Hematopoietic multipotent progenitor cell treated with erythropoietin and hydrocortisone succinate and interleukin-3 and kit ligand, for 15 days (in vitro differentiated cells): ENCODE measurements around the gene CBLIF.
"Not testable (repeated sequence)": the region's sequence is repeated elsewhere in the genome, so short reads cannot be mapped to it uniquely, and the experiment has no call there.

Source experiments
- DNase-seq: peaks from one replicate; pipeline ENCODE4 v3.0.0-alpha.2; 2015; ENCODE audit warnings: low spot score

CBLIF gene

DNA sequence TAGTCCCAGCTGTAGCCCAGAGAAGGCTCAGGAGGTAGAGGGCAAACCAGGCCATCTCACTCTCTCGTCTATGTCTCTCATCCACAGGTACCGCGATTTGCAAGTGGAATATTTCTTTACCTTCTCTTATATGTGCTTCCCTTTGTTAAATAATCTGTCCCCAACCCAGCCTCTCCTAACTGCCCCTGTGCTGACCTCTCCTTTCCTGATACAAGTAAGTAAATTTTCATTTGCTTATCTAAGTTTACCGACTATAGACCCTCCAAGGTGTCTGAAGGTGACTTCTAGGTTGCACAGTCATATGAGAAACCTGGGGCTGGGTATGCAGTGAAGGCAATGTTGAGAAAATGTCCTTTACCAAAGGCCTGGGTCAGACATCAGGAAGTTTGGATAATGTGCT is at the start of gene CBLIF:
Gene CBLIF (minus strand): TSS at position 101 of the 400 bp plus-strand sequence. CDS start 46 bp downstream, at position 55.
- DNase-seq: no peak

- no peak for DNase-seq
These were observed 49.3 kb upstream of the CBLIF start for GRCh38 chr11:59894616-59895015.

- no peak for DNase-seq
These were observed 46.5 kb upstream of the CBLIF start for GRCh38 chr11:59891781-59892181.

GRCh38 chr11:59887156-59887555 is 41.9 kb upstream of the CBLIF start:
- not testable (repeated sequence) for DNase-seq

DNA sequence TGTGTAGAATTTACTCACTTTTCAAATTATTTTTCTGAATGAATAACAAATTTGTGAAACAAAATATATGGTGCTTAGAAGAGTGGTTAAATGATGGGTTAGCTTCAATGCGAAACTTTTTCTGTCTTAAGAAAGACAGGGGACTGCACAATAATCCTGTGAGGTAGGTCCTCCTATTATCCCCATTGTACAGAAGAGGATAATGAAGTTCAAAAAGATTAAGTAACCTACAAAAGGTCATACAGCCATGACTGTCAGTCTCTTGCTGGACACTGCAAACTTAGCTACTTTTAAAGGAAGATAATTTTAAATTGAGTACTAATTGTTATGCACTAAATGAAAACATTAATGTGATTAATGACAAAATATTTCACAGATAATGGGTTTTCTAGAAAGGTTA is 38.3 kb upstream of the CBLIF start:
- no peak for DNase-seq

DNA sequence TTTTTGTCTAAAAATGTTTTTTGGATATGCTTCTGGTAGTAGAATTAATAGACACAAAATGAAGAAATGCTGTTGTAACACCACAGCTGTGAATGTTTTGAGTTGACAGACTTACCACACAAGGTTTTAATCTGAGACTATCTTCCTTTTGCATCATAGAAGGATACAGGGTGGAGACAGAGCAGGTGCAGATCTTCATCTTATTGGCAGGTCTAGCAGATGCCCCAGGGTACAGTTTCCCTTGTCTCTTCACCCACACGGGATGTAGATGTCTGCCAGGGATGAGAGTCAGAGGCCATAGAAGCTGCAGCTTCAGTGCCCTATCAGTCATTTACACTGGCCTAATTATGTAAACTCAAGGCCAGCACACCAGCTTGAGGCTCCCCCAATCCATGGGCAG is 34.3 kb upstream of the CBLIF start:
- no peak for DNase-seq

GRCh38 chr11:59878575-59878974 is 33.3 kb upstream of the CBLIF start, which contains the start of gene OOSP3:
OOSP3 (plus strand) TSS chr11:59878782; CDS start chr11:59878809, 27 bp downstream.
- DNase-seq: no peak

DNA sequence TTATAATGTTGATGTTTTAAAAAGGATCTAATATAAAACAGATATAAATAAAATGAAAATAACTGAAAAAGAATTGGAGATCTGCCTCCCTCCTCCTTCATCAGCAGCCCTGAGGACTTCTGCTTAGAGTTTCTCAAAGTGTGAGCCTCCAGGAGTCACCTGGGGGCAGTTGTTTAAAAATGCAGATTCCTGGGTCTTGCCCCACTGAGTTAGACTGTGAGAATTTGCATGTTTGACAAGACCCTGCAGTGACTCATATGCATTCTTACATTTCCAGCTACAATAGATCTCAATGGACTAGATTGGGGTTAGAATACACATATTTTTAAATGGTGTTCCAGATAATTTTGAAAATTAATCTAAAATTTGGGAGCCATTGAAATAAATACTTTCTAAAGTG is 32.5 kb upstream of the CBLIF start:
- no peak for DNase-seq

DNA sequence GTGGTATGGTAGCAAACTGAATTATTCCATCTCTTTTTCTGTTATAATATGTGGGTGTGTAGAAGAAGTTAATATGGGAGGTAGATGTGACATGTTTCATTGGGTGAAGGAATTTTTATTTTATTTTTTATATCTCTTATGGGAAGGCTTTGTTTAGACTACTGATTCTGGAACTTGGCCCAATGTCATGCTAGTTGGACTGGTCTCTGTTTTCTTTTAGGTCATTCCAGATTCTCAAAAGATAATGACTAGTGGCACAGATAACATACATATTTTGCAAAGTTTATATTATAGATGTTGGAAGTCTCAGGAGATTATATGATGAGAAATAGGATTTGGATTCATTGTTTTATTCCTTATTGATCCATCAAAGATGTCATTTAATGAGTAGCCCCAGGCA is 32.0 kb upstream of the CBLIF start:
- no peak for DNase-seq

GRCh38 chr11:59875856-59876519 is 30.7 kb upstream of the CBLIF start:
- DNase-seq: no peak

- no peak for DNase-seq
These were observed 26.8 kb upstream of the CBLIF start for GRCh38 chr11:59872076-59872475.

GRCh38 chr11:59867946-59868345 is 22.6 kb upstream of the CBLIF start:
- no peak for DNase-seq

- DNase-seq: no peak
These were observed 21.5 kb upstream of the CBLIF start for GRCh38 chr11:59866836-59867235.

GRCh38 chr11:59866397-59866796 is 21.1 kb upstream of the CBLIF start, which contains the start of gene TCN1:
TCN1 (minus strand) TSS chr11:59866487; CDS start chr11:59866470, 17 bp downstream.
- DNase-seq: no peak

GRCh38 chr11:59865031-59865430 is 19.7 kb upstream of the CBLIF start:
- no peak for DNase-seq

GRCh38 chr11:59862252-59862651 is 17.0 kb upstream of the CBLIF start:
- no peak for DNase-seq

- DNase-seq: no peak
These were observed 14.4 kb upstream of the CBLIF start for GRCh38 chr11:59859673-59860072.

GRCh38 chr11:59857439-59858434 is 12.4 kb upstream of the CBLIF start:
- no peak for DNase-seq

DNA sequence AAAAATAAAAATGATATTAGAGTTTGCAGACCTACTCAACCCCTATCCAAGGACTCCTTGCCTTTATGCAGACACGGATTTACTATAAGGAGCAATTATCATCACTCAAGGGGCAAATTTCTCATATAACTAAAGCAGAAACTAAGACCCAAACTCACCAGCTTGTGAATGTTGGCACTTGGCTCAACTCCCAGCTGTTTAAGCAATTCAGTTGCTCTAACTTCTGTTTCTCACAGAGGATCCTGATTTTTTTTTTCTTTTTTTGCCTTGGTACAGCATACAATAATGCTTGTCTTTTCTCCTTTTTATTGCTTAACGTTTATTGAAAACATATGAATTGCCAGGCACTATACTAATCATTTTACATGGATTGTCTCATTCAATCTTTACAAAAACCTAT is 9.6 kb upstream of the CBLIF start:
- DNase-seq: no peak

DNA sequence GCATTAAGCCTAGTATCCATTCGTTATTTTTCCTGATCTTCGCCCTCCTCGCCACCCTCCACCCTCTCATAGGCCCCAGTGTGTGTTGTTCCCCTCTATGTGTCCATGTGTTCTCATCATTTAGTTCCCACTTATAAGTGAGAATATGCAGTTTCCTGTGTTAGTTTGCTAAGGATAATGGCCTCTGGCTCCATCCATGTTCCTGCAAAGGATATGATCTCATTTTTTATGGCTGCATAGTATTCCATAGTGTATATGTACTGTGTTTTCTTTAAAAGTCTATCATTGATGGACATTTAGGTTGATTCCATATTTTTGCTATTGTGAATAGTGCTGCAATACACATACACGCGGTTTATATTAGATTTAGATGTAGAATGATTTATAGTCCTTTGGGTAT is 6.1 kb upstream of the CBLIF start:
- not testable (repeated sequence) for DNase-seq

GRCh38 chr11:59849551-59849950 is 4.3 kb upstream of the CBLIF start:
- DNase-seq: not testable (repeated sequence)

DNA sequence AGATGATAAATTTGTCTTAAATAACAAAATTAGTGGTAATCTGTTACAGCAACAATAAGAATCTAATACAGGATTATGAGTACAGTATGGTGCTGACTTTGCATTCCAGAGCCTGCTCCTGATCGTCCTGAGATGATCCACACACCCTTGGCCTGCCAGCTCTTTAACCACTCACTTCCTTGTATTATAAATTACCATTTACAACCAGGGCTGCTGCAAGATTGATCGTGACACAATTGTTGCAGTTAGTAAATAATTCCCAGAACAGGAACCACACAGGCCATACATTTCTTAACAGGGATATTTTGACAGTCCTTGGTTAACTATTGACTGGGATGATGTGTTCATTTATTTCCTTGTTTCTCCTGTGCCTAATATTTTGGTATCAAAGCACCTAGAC is 3.8 kb upstream of the CBLIF start:
- DNase-seq: no peak

DNA sequence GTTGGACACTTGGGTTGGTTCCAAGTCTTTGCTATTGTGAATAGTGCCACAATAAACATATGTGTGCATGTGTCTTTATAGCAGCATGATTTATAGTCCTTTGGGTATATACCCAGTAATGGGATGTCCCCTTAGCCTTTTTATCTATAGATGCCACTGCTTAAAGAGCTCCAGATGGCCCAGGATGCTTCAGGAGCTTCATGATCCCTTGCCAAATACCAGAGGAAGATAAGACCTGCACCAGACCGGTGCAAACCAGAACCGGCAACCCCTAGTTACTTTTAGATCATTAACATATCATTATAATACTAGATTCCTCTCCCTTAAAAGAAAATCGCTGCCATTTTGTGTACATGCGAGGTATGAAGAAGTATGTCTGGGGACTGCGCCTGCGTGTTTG is 3.1 kb upstream of the CBLIF start:
- DNase-seq: not testable (repeated sequence)
